ENCODE results near the gene CYB5RL.

GRCh38 chr1:54212872-54213271 is 13.0 kb upstream of the CYB5RL start:
- TF ChIP-seq CTCF (optimal IDR thresholded peaks at IDR 0.05 in 1 of 3, IDR thresholded peaks at IDR 0.05 in 1 of 3, conservative IDR thresholded peaks at IDR 0.05 in 1 of 3; ENCODE audit: extremely low read depth in 1 of 3, insufficient read depth in 2 of 3, low read length in 3 of 3) (no peak), EZH2 (IDR thresholded peaks at IDR 0.05; ENCODE audit: low read length) (no peak)
